GM21723 (cell line): Measurements from ENCODE around the gene LYPD6.

Experiments
- ATAC-seq: cut with Tn5 transposase; IDR thresholded peaks from one replicate; pipeline ENCODE4 v1.9.1; 2021; ENCODE audit warnings: mild to moderate bottlenecking, moderate library complexity; ENCODE audit not compliant: unreplicated experiment

The LYPD6 gene

GRCh38 chr2:149446748-149447147 is 116.4 kb downstream of the LYPD6 start:
- no peak for ATAC-seq

GRCh38 chr2:149448315-149448714 is 117.9 kb downstream of the LYPD6 start:
- no peak for ATAC-seq

- no peak for ATAC-seq
These were observed 118.6 kb downstream of the LYPD6 start for GRCh38 chr2:149449017-149449416.

- ATAC-seq: no peak
These were observed 121.2 kb downstream of the LYPD6 start for GRCh38 chr2:149451417-149452165.

GRCh38 chr2:149456285-149456684 is 125.9 kb downstream of the LYPD6 start:
- no peak for ATAC-seq

- no peak for ATAC-seq
These were observed 128.1 kb downstream of the LYPD6 start for GRCh38 chr2:149458502-149458901.

GRCh38 chr2:149463328-149464002 is 133.1 kb downstream of the LYPD6 start:
- peak; percentile 94 for ATAC-seq

- ATAC-seq: no peak
These were observed 134.0 kb downstream of the LYPD6 start for GRCh38 chr2:149464396-149464795.

GRCh38 chr2:149465873-149466272 is 135.5 kb downstream of the LYPD6 start:
- no peak for ATAC-seq

GRCh38 chr2:149466635-149467034 is 136.2 kb downstream of the LYPD6 start:
- ATAC-seq: no peak

- no peak for ATAC-seq
These were observed 137.0 kb downstream of the LYPD6 start for GRCh38 chr2:149467436-149467835.

GRCh38 chr2:149468636-149469035 is 138.2 kb downstream of the LYPD6 start:
- no peak for ATAC-seq

- no peak for ATAC-seq
These were observed 139.7 kb downstream of the LYPD6 start for GRCh38 chr2:149470046-149470445.

GRCh38 chr2:149472413-149472812 is 142.0 kb downstream of the LYPD6 start:
- ATAC-seq: no peak

GRCh38 chr2:149473068-149473467 is 142.7 kb downstream of the LYPD6 start:
- no peak for ATAC-seq

GRCh38 chr2:149473521-149473920 is 143.1 kb downstream of the LYPD6 start:
- no peak for ATAC-seq

- ATAC-seq: no peak
These were observed 152.7 kb downstream of the LYPD6 start for GRCh38 chr2:149483004-149483605.

GRCh38 chr2:149486664-149487063 is 156.3 kb downstream of the LYPD6 start:
- no peak for ATAC-seq

GRCh38 chr2:149487189-149487588 is 156.8 kb downstream of the LYPD6 start:
- ATAC-seq: no peak

- no peak for ATAC-seq
These were observed 158.5 kb downstream of the LYPD6 start for GRCh38 chr2:149488706-149489440.

GRCh38 chr2:149489452-149489851 is 159.1 kb downstream of the LYPD6 start:
- no peak for ATAC-seq
